ENCODE results near the gene PDE10A. TPM values are rescaled to one million over a fixed set of nuclear protein-coding genes. Genes with fewer than 3 reads are reported as not detected.

PDE10A gene
- total RNA-seq, 1 donor from 2014 or later = 14.4 TPM

DNA sequence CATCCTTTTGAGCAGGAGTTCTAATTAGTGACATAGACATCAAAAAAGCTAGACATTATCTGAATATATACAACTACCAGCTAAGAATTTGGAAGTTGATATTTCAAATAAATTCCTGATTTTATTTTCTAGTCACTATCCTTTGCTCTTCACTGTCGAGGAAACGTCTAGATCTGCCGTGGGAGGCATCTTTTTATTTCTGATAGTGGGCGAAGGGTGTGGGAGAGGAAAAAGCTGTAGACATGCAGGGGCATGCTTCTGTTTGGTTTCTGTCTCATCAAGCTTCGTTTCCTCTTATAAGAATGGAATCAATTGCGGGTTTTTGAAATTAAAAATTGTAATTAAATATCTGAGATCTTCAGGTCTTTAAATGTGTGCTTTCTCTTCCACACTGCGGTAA is 337.4 kb downstream of the PDE10A start:
- Mint-ChIP-seq H3K4me3 (ENCODE audit: low read depth) (no peak overlapping the region), H3K27ac (no peak overlapping the region), H3K4me1 (ENCODE audit: low read depth) (peaks cover 7% of the 10 kb centered on the region), H3K9me3 (ENCODE audit: low read depth) (peaks cover 15% of the 10 kb centered on the region), H3K27me3 (no peaks in the 10 kb centered on the region), H3K36me3 (ENCODE audit: insufficient read depth) (peaks cover 4% of the 10 kb centered on the region)
- DNase-seq (ENCODE audit: low spot score, unreplicated experiment) = no peak
- TF ChIP-seq, protein P1, sequence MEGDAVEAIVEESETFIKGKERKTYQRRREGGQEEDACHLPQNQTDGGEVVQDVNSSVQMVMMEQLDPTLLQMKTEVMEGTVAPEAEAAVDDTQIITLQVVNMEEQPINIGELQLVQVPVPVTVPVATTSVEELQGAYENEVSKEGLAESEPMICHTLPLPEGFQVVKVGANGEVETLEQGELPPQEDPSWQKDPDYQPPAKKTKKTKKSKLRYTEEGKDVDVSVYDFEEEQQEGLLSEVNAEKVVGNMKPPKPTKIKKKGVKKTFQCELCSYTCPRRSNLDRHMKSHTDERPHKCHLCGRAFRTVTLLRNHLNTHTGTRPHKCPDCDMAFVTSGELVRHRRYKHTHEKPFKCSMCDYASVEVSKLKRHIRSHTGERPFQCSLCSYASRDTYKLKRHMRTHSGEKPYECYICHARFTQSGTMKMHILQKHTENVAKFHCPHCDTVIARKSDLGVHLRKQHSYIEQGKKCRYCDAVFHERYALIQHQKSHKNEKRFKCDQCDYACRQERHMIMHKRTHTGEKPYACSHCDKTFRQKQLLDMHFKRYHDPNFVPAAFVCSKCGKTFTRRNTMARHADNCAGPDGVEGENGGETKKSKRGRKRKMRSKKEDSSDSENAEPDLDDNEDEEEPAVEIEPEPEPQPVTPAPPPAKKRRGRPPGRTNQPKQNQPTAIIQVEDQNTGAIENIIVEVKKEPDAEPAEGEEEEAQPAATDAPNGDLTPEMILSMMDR (IDR thresholded peaks at IDR 0.05; ENCODE audit: unreplicated experiment) = no peak

DNA sequence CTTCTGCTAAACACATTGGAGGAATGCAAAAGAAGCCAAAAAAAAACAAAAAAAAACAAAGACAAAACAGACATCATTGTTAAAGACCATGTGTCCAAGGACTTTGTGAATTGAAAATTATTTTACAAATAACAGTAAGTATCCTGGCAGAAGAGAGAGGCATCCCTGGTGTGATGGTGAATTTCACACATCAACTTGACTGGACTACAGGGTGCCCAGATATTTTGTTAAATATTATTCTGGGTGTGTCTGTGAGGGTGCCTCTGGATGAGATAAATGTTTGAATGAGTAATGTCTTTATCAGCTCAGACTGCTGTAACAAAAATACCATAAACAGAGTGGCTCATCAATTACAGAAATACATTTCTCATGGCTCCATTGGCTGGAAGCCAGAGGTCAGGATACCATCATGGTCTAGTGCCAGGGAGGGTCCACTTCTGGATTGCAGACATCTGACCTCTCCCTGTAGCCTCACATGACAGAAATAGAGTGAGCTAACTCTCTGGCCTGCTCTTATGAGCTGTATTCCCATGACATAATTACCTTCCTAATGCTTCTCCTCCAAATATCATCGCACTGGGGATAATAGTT is 341.4 kb downstream of the PDE10A start:
- peaks cover 3% of the 10 kb centered on the region for H3K4me1 Mint-ChIP-seq (ENCODE audit: low read depth)
- no peak for DNase-seq (ENCODE audit: low spot score, unreplicated experiment)

DNA sequence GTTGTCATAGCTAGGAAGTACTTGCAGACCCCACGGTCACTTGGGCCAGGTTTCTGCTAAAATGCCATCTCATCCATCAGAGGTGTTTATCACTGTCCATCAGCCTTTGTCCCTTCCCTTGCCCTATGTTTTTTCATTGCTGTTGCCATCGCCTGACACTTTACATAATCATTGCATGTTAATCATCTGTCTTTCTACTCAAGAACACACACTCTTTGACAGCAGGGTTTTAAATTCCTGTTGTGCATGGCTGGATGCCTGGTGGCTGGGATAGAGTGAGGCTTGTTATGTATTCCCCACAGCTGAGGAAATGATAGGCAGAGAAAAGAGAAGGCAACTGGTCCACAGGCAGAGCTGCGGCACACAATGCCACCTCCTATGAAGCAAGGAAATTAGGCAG is 341.9 kb downstream of the PDE10A start:
- H3K4me1 Mint-ChIP-seq (ENCODE audit: low read depth) = no peaks in the 10 kb centered on the region
- H3K36me3 Mint-ChIP-seq (ENCODE audit: insufficient read depth) = peaks cover 4% of the 10 kb centered on the region
- TF ChIP-seq, protein P1 (IDR thresholded peaks at IDR 0.05; ENCODE audit: unreplicated experiment) = no peak
- H3K9me3 Mint-ChIP-seq (ENCODE audit: low read depth) = peaks cover 23% of the 10 kb centered on the region
- no peak overlapping the region for H3K4me3 Mint-ChIP-seq (ENCODE audit: low read depth)
- H3K27ac Mint-ChIP-seq = no peak overlapping the region
- no peaks in the 10 kb centered on the region for H3K27me3 Mint-ChIP-seq
- DNase-seq (ENCODE audit: low spot score, unreplicated experiment) = no peak

More for the DNA sequence above, 341.4 kb downstream of the PDE10A start:
- Mint-ChIP-seq H3K4me3 (ENCODE audit: low read depth) (no peak overlapping the region), H3K27ac (no peak overlapping the region), H3K36me3 (ENCODE audit: insufficient read depth) (peaks cover 4% of the 10 kb centered on the region), H3K9me3 (ENCODE audit: low read depth) (peaks cover 23% of the 10 kb centered on the region), H3K27me3 (no peaks in the 10 kb centered on the region)
- TF ChIP-seq, protein P1 (IDR thresholded peaks at IDR 0.05; ENCODE audit: unreplicated experiment) = no peak

DNA sequence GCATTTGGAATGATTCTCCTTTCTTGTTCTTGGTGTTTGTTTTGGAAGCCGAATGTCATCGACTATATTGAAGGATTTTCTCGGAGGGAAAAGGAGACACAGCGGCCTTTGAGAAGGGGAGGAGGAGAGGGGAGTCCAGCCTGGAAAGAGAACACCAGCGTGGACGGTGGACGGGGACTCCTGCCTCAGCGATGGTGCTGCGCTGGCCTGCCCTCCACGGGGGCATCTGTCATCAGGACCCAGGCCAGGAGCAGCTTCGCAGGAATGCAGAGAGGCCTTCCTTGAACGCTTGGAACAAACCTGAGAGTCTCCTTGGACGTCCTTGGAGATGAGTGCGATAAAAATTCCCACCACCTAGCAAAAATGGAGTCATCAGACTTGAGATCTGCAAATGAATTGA is 345.3 kb downstream of the PDE10A start:
- peaks cover 3% of the 10 kb centered on the region for H3K27me3 Mint-ChIP-seq

DNA sequence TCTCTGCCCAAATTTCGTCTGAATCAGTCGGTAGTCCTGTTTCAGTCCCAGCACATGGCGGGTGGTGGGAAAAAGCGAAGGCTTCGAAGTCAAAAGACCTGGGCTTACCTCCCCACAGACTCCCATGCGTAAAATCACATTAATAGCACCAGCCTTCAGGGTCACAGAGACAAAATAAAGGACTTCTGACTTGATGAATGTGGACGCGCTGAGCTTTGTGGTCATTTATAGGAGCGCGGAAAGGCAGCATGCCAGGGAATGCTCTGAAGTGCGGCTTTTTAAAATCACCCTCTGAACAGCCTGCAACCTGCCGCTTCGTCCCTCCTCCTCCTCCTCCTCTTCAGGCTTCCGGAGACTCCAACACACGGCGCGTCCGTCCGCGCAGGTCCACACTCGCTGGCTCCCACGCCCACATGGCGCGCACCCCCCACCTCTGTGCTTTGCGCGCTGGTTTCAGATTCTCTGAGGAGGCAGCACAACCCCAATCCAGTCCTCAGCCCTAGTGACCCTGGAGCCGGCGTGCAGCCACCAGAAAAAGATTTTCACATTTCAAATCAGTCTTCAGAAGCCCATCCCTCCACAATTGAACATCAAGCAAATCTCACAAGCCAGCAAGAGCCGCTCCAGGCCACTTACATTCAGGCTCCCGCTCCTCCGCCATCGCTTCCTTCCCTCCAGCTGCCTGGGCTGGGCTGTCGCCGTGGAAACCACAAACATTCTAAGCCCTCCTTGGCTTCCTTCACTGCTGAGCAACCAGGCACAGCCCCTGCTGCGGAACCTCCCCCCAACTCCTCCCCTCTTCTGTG is 353.9 kb downstream of the PDE10A start, which contains the start of gene C6orf118:
Gene C6orf118, minus strand, starts transcription at position 680 of the 806 bp plus-strand sequence. Its CDS starts 19 bp downstream, at position 661.
- TF ChIP-seq, protein P1 (IDR thresholded peaks at IDR 0.05; ENCODE audit: unreplicated experiment) = no peak
- H3K4me1 Mint-ChIP-seq (ENCODE audit: low read depth) = peaks cover 6% of the 10 kb centered on the region
- no peaks in the 10 kb centered on the region for H3K36me3 Mint-ChIP-seq (ENCODE audit: insufficient read depth)
- H3K27me3 Mint-ChIP-seq = peaks cover 22% of the 10 kb centered on the region
- no peaks in the 10 kb centered on the region for H3K9me3 Mint-ChIP-seq (ENCODE audit: low read depth)
- peak; percentile 51 for DNase-seq (ENCODE audit: low spot score, unreplicated experiment)
- H3K27ac Mint-ChIP-seq = peak within 1 kb of the TSS; percentile 87
- H3K4me3 Mint-ChIP-seq (ENCODE audit: low read depth) = peak within 1 kb of the TSS; percentile 81

More for the DNA sequence above, 345.3 kb downstream of the PDE10A start:
- TF ChIP-seq, protein P1 (IDR thresholded peaks at IDR 0.05; ENCODE audit: unreplicated experiment) = no peak
- Mint-ChIP-seq H3K36me3 (ENCODE audit: insufficient read depth) (peaks cover 4% of the 10 kb centered on the region), H3K4me1 (ENCODE audit: low read depth) (no peaks in the 10 kb centered on the region), H3K4me3 (ENCODE audit: low read depth) (no peak overlapping the region), H3K9me3 (ENCODE audit: low read depth) (peaks cover 22% of the 10 kb centered on the region), H3K27ac (no peak overlapping the region)
- DNase-seq (ENCODE audit: low spot score, unreplicated experiment) = no peak
